ENCODE results near the gene MRPL33.

DNA sequence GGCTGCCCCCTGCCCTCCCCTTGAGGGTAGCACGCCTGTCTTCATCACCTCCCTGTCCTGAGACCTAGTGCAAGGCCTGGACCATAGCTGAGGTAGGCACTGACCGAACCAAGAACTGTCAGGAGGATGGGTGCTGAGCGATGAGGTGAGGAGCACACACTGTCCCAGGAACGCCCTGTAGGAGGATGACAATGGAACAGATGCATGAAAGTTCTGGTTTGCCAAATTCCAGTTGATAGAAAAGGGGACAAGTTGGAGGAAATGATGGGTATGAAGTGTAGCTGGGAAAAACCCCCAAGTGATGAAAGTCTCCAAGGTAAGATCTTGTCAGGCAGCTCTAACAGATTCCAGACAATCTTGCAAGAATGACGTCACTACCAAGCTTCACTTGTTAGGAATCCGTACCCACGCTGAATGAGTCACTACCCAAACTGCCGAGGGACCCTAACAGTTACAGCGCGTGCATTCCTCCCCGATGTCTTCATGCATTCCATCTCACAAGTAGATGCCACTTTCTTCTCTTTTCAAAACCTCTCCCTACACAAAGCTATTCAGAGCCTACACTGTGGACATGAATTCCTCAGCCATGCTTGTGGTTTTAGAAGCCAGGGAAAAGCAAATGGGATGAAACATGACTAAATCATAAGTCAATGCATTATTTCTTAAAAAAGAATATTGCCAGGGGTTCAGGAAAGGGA is 27.6 kb downstream of the MRPL33 start:
- TF ChIP-seq, protein P1, sequence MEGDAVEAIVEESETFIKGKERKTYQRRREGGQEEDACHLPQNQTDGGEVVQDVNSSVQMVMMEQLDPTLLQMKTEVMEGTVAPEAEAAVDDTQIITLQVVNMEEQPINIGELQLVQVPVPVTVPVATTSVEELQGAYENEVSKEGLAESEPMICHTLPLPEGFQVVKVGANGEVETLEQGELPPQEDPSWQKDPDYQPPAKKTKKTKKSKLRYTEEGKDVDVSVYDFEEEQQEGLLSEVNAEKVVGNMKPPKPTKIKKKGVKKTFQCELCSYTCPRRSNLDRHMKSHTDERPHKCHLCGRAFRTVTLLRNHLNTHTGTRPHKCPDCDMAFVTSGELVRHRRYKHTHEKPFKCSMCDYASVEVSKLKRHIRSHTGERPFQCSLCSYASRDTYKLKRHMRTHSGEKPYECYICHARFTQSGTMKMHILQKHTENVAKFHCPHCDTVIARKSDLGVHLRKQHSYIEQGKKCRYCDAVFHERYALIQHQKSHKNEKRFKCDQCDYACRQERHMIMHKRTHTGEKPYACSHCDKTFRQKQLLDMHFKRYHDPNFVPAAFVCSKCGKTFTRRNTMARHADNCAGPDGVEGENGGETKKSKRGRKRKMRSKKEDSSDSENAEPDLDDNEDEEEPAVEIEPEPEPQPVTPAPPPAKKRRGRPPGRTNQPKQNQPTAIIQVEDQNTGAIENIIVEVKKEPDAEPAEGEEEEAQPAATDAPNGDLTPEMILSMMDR (IDR thresholded peaks at IDR 0.05), result no peak
- TF ChIP-seq POLR2A (IDR thresholded peaks at IDR 0.05), result no peak
